Measurements from ENCODE around the gene PRIMPOL.
"Not testable (repeated sequence)": the region's sequence is repeated elsewhere in the genome, so short reads cannot be mapped to it uniquely, and the experiment has no call there.

DNA sequence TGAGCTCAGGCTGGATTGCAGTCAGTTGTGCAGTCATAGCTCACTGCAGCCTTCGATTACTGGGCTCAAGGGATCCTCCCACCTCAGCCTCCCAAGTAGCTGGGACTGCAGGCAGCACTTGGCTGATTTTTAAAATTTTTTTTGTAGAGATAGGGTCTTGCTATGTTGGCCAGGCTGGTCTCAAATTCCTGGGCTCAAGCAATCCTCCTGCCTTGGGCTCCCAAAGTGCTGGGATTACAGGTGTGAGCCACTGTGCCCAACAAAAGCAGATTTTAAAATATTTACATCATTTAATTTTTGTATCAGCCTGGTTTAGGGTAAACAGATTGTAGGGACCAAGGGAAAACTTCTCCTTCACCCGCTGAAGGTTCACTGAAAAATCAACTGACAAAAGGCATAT lies 33.4 kb upstream of the PRIMPOL start:
- not testable (repeated sequence) for TF ChIP-seq CTCF, POLR2AphosphoS5, EP300, POLR2A (IDR thresholded peaks at IDR 0.05)

Data from stomach (tissue), 4 donors.